IMR-90 (cell line): ENCODE results near the gene MUC21. TPM values are rescaled to one million over a fixed set of nuclear protein-coding genes. Genes with fewer than 3 reads are reported as not detected.

Experiments
- ATAC-seq: fragments of 200-7000 bp; cut with Tn5 transposase; 2 replicates; pipeline ENCODE4 v1.9.1; 2020; ENCODE audit warnings: low read depth, mild to moderate bottlenecking, moderate library complexity
- BruUV-seq: library from RNA; stranded (reverse); fragments of 400-500 nt; replicated peaks from 2 replicates; lab custom pipeline; 2021; lab: Mats Ljungman, UMichigan
- CTCF ChIA-PET: fragments of 300-600 bp; formaldehyde crosslinking; extraction: SDS; loops from one replicate; lab custom pipeline; 2021; ENCODE audit warnings: antibody characterized with exemption; lab: Yijun Ruan, JAX
- POLR2A ChIA-PET: fragments of 300-600 bp; sonication (Branson Sonifier 250); formaldehyde crosslinking; loops from one replicate; lab custom pipeline; 2022; ENCODE audit warnings: antibody characterized with exemption; ENCODE audit not compliant: unreplicated experiment; lab: Charles Lee
- DNase-seq: peaks from one replicate; pipeline ENCODE4 v3.0.0; 2013
- H2AFZ ChIP-seq: replicated peaks from 2 replicates; pipeline ENCODE3; 2013; ENCODE audit warnings: low read length, mild to moderate bottlenecking; ENCODE audit not compliant: poor library complexity
- H2AK5ac ChIP-seq: 2 replicates; pipeline ENCODE4 v1.6.1; 2013; ENCODE audit warnings: low read depth, low read length, inconsistent platforms
- H2AK9ac ChIP-seq: replicated peaks from 2 replicates; pipeline ENCODE3; 2013; ENCODE audit warnings: mild to moderate bottlenecking, low read depth, low read length, moderate library complexity; ENCODE audit not compliant: poor library complexity
- H2BK120ac ChIP-seq: 2 replicates; pipeline ENCODE4 v1.6.1; 2013; ENCODE audit warnings: low read depth, low read length, inconsistent platforms
- H2BK15ac ChIP-seq: 3 replicates; pipeline ENCODE4 v1.6.1; 2013; ENCODE audit warnings: low read depth, low read length, inconsistent platforms
- H2BK20ac ChIP-seq: 2 replicates; pipeline ENCODE4 v1.6.1; 2013; ENCODE audit warnings: low read depth, mild to moderate bottlenecking, inconsistent platforms, low read length, moderate library complexity
- H2BK5ac ChIP-seq: 2 replicates; pipeline ENCODE4 v1.6.1; 2013; ENCODE audit warnings: mild to moderate bottlenecking, low read depth, low read length, inconsistent platforms; ENCODE audit not compliant: poor library complexity, severe bottlenecking
- H3K14ac ChIP-seq: replicated peaks from 2 replicates; pipeline ENCODE4 v1.6.1; 2013; ENCODE audit warnings: low read depth, low read length, inconsistent platforms
- H3K18ac ChIP-seq: 2 replicates; pipeline ENCODE4 v1.6.1; 2013; ENCODE audit warnings: low read depth, low read length, control low read depth
- H3K23ac ChIP-seq: 2 replicates; pipeline ENCODE4 v1.6.1; 2013; ENCODE audit warnings: low read depth, low read length, inconsistent platforms
- H3K27ac ChIP-seq: 2 replicates; pipeline ENCODE4 v1.5.1; 2013; ENCODE audit warnings: mild to moderate bottlenecking, control low read depth, low read length; ENCODE audit not compliant: insufficient read depth
- H3K27me3 ChIP-seq: 2 replicates; pipeline ENCODE4 v1.6.1; 2013; ENCODE audit warnings: low read length; ENCODE audit not compliant: control insufficient read depth, insufficient read depth
- H3K36me3 ChIP-seq: 2 replicates; pipeline ENCODE4 v1.6.1; 2013; ENCODE audit warnings: low read length, mixed read lengths; ENCODE audit not compliant: control insufficient read depth, insufficient read depth
- H3K4ac ChIP-seq: 2 replicates; pipeline ENCODE4 v1.6.1; 2013; ENCODE audit warnings: low read depth, low read length, inconsistent platforms
- H3K4me1 ChIP-seq: 2 replicates; pipeline ENCODE4 v1.6.1; 2013; ENCODE audit warnings: low read length, mixed read lengths; ENCODE audit not compliant: control insufficient read depth, insufficient read depth
- H3K4me2 ChIP-seq: 2 replicates; pipeline ENCODE4 v1.6.1; 2013; ENCODE audit warnings: low read depth, mild to moderate bottlenecking, control low read depth, low read length, moderate library complexity
- H3K4me3 ChIP-seq: 2 replicates; pipeline ENCODE4 v1.5.1; 2013; ENCODE audit warnings: low read depth, mild to moderate bottlenecking, control low read depth, low read length, moderate library complexity; ENCODE audit not compliant: insufficient read depth
- H3K56ac ChIP-seq: 2 replicates; pipeline ENCODE4 v1.6.1; 2013; ENCODE audit warnings: low read length, inconsistent platforms; ENCODE audit not compliant: insufficient read depth; ENCODE audit errors: extremely low read depth
- H3K79me1 ChIP-seq, 2 experiments: 2 replicates each; pipeline ENCODE4 v1.6.1; 2013; ENCODE audit warnings: low read length in 2 of 2, inconsistent platforms in 1 of 2, low read depth in 1 of 2
- H3K9ac ChIP-seq: 2 replicates; pipeline ENCODE4 v1.6.1; 2013; ENCODE audit warnings: low read depth, low read length, control low read depth
- H3K9me1 ChIP-seq: 2 replicates; pipeline ENCODE4 v1.6.1; 2013; ENCODE audit warnings: low read length, inconsistent platforms; ENCODE audit not compliant: insufficient read depth
- H3K9me3 ChIP-seq: 2 replicates; pipeline ENCODE4 v1.6.1; 2013; ENCODE audit warnings: low read length; ENCODE audit not compliant: control insufficient read depth, insufficient read depth
- H4K20me1 ChIP-seq: 2 replicates; pipeline ENCODE4 v1.6.1; 2013; ENCODE audit warnings: low read length, inconsistent platforms; ENCODE audit not compliant: insufficient read depth
- H4K5ac ChIP-seq: 2 replicates; pipeline ENCODE4 v1.6.1; 2013; ENCODE audit warnings: mild to moderate bottlenecking, low read depth, low read length, control low read depth
- H4K8ac ChIP-seq, 2 experiments: 2 replicates each; pipeline ENCODE4 v1.6.1; 2013; ENCODE audit warnings: low read depth in 2 of 2, low read length in 2 of 2, control low read depth in 1 of 2, inconsistent platforms in 1 of 2
- H4K91ac ChIP-seq: 2 replicates; pipeline ENCODE4 v1.6.1; 2013; ENCODE audit warnings: low read depth, low read length, inconsistent platforms; ENCODE audit not compliant: insufficient read depth
- BHLHE40 ChIP-seq: fragments of 150-350 bp; IDR thresholded peaks from 2 replicates; pipeline ENCODE4 v1.6.1; 2016; ENCODE audit warnings: mild to moderate bottlenecking, low read depth, low read length
- FOS ChIP-seq: fragments of 150-350 bp; IDR thresholded peaks from 2 replicates; pipeline ENCODE4 v1.6.1; 2016; ENCODE audit warnings: low read depth, low read length
- MAFK ChIP-seq: IDR thresholded peaks from 2 replicates; pipeline ENCODE4 v1.6.1; 2012; ENCODE audit warnings: low read depth, low read length, improper control_type of control experiment
- MXI1 ChIP-seq: IDR thresholded peaks from 2 replicates; pipeline ENCODE4 v1.6.1; 2012; ENCODE audit warnings: low read depth, mild to moderate bottlenecking, low read length, moderate library complexity, borderline replicate concordance
- NFE2L2 ChIP-seq: fragments of 150-350 bp; IDR thresholded peaks from 2 replicates; pipeline ENCODE4 v1.6.1; 2016; ENCODE audit warnings: low read depth, mild to moderate bottlenecking, low read length
- RAD21 ChIP-seq: IDR thresholded peaks from 2 replicates; pipeline ENCODE4 v1.6.1; 2012; ENCODE audit warnings: low read length, improper control_type of control experiment
- RCOR1 ChIP-seq: IDR thresholded peaks from 2 replicates; pipeline ENCODE4 v1.6.1; 2012; ENCODE audit warnings: mild to moderate bottlenecking, low read length, improper control_type of control experiment; ENCODE audit not compliant: insufficient replicate concordance
- RFX5 ChIP-seq: IDR thresholded peaks from 2 replicates; pipeline ENCODE4 v1.8.0; 2012; ENCODE audit warnings: low read depth, mild to moderate bottlenecking, low read length, moderate library complexity
- WGBS, 2 experiments: methylation state at CpG; one replicate each; pipeline versions ENCODE4 v1.1.5 to v1.1.7; 2013; ENCODE audit warnings: missing lambda C conversion rate in 2 of 2; ENCODE audit not compliant: insufficient read length in 1 of 2; ENCODE audit errors: extremely low coverage in 2 of 2; 5-methylcytosine and 5-hydroxymethylcytosine counted together
- dilution Hi-C: fragments of 300-500 bp; cut with HindIII; formaldehyde crosslinking; loops from one replicate; pipeline ENCODE4 v1.14.3; 2018; ENCODE audit warnings: low sequenced_read_pairs; ENCODE audit not compliant: unreplicated experiment
- in situ Hi-C: fragments of 300-500 bp; cut with MboI; formaldehyde crosslinking; loops from 3 replicates; pipeline ENCODE4 v1.14.3; 2019; ENCODE audit warnings: low sequenced_read_pairs, inconsistent platforms, mixed read lengths
- intact Hi-C: fragments of 100-400 bp; cut with micrococcal nuclease; formaldehyde crosslinking; loops from 2 replicates; pipeline ENCODE4 v1.10.0; 2022
- polyA plus RNA-seq, 3 experiments: library from polyadenylated mRNA; depleted of rRNA; stranded (reverse); fragments of >200 nt; gene quantifications; 2 replicates each; pipeline ENCODE4 v1.2.3, GENCODE V29; 2012; ENCODE audit warnings: low replicate concordance in 1 of 3
- total RNA-seq: library from RNA; depleted of rRNA; stranded (reverse); fragments of >200 nt; gene quantifications from 2 replicates; pipeline ENCODE4 v1.2.3, GENCODE V29; 2012
- TF ChIP-seq, protein P1 (sequence below): fragments of 150-350 bp; IDR thresholded peaks from 2 replicates; pipeline ENCODE4 v1.6.1; 2016; ENCODE audit warnings: low read depth, mild to moderate bottlenecking, low read length, moderate library complexity, borderline replicate concordance
- TF ChIP-seq, protein P2 (sequence below): fragments of 150-350 bp; IDR thresholded peaks from 2 replicates; pipeline ENCODE4 v1.6.1; 2017; ENCODE audit warnings: mild to moderate bottlenecking, antibody characterized with exemption, low read length, low read depth

Gene MUC21
- total and polyA plus RNA-seq, 2 of the 4 experiments (the other 2 are of a cell fraction) = not detected

DNA sequence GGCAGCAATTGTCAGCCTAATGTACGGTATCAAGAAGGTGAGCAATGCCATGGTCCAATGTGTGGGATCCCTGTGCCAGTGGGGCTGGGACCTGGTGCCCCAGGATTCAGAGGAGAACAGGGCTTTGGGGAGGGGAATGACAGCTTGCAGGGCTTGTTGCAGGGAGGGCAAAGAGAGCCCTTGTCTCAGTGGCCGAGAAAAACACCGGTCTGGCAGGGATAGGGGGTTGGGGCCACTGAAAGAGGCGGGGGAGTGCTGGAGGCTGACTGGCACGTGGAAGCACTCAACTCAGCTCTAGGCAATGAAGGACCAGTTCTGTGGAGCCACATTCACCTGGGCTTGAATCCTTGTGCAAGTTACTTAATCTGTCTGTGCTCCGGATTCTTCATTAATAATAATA lies 46.3 kb upstream of the MUC21 start:
- CTCF ChIA-PET = interaction anchor here (1.0 to 1.3 kb wide), 2 partner anchors 133 to 142 kb away, joined by 3 read pairs; no protein-coding TSS in a partner anchor

More for the DNA sequence above, 46.3 kb upstream of the MUC21 start:
- H4K91ac ChIP-seq = no peak overlapping the region
- no peak for DNase-seq
- H3K79me1 ChIP-seq = no peaks in the 10 kb centered on the region
- H3K14ac ChIP-seq = no peak overlapping the region
- dilution Hi-C loops = no loop called here
- no peak for ATAC-seq
- H3K4me1 ChIP-seq = no peaks in the 10 kb centered on the region; the same call in 1 of the 2 replicates
- TF ChIP-seq, protein P1, sequence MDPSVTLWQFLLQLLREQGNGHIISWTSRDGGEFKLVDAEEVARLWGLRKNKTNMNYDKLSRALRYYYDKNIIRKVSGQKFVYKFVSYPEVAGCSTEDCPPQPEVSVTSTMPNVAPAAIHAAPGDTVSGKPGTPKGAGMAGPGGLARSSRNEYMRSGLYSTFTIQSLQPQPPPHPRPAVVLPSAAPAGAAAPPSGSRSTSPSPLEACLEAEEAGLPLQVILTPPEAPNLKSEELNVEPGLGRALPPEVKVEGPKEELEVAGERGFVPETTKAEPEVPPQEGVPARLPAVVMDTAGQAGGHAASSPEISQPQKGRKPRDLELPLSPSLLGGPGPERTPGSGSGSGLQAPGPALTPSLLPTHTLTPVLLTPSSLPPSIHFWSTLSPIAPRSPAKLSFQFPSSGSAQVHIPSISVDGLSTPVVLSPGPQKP = no peak
- TF ChIP-seq MAFK = no peak
- no peak for TF ChIP-seq RFX5
- TF ChIP-seq MXI1 = no peak
- no peak for TF ChIP-seq NFE2L2
- no peak for TF ChIP-seq RAD21
- TF ChIP-seq, protein P2, sequence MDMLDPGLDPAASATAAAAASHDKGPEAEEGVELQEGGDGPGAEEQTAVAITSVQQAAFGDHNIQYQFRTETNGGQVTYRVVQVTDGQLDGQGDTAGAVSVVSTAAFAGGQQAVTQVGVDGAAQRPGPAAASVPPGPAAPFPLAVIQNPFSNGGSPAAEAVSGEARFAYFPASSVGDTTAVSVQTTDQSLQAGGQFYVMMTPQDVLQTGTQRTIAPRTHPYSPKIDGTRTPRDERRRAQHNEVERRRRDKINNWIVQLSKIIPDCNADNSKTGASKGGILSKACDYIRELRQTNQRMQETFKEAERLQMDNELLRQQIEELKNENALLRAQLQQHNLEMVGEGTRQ = no peak
- no peak for TF ChIP-seq RCOR1
- TF ChIP-seq BHLHE40 = no peak
- no peak for TF ChIP-seq FOS
- in situ Hi-C loops = no loop called here
- no TSS peak for BruUV-seq
- no peaks in the 10 kb centered on the region for H3K36me3 ChIP-seq
- H3K4ac ChIP-seq = no peak overlapping the region
- H3K4me2 ChIP-seq = no peak overlapping the region
- no peaks in the 10 kb centered on the region for H4K20me1 ChIP-seq
- no peak overlapping the region for H2AK5ac ChIP-seq
- H3K27ac ChIP-seq = no peak overlapping the region
- POLR2A ChIA-PET = no interaction called here
- no peak overlapping the region for H2AK9ac ChIP-seq
- intact Hi-C loops = no loop called here
- H3K9me3 ChIP-seq = no peaks in the 10 kb centered on the region
- no peak overlapping the region for H3K4me3 ChIP-seq
- peaks cover 58% of the 10 kb centered on the region for H3K27me3 ChIP-seq
- H2BK5ac ChIP-seq = no peak overlapping the region
- H2BK120ac ChIP-seq = no peak overlapping the region
- H4K5ac ChIP-seq = no peak overlapping the region
- peaks cover 2% of the 10 kb centered on the region for H3K9me1 ChIP-seq
- H4K8ac ChIP-seq = no peak overlapping the region
- no peak overlapping the region for H3K9ac ChIP-seq
- no peak overlapping the region for H2BK20ac ChIP-seq
- WGBS, 2 experiments = 17% methylated on average over 2 of the region's 6 CpGs; no CpG with 5 or more reads in 1 of the 2 experiments
- no peak overlapping the region for H3K23ac ChIP-seq
- no peak overlapping the region for H2AFZ ChIP-seq
- H2BK15ac ChIP-seq = no peak overlapping the region
- no peak overlapping the region for H3K56ac ChIP-seq
- no peak overlapping the region for H3K18ac ChIP-seq
